H1 (cell line): ENCODE measurements around the gene MRGPRE. TPM values are rescaled to one million over a fixed set of nuclear protein-coding genes. Genes with fewer than 3 reads are reported as not detected.
A peak's percentile ranks its signal among the peaks of the same experiment; 100 is the strongest.

Experiments
- CTCF ChIA-PET: fragments of 300-600 bp; sonication (Branson Sonifier 250); formaldehyde crosslinking; loops from one replicate; lab custom pipeline; 2021; ENCODE audit not compliant: partially characterized antibody; lab: Charles Lee
- POLR2A ChIA-PET: fragments of 300-600 bp; sonication (Branson Sonifier 250); formaldehyde crosslinking; loops from one replicate; lab custom pipeline; 2021; ENCODE audit warnings: inconsistent platforms; ENCODE audit not compliant: partially characterized antibody; lab: Charles Lee
- DNase-seq, 2 experiments: peaks; one replicate each; pipeline versions ENCODE4 v3.0.0 to v3.0.0-alpha.2; 2010 to 2022; ENCODE audit warnings: low spot score in 2 of 2, low read depth in 1 of 2, mixed read lengths in 1 of 2
- FAIRE-seq: peaks from 2 replicates; lab custom pipeline; 2011; peaks lifted over from hg19 to GRCh38; lab: Jason Lieb, UNC
- H2AFZ ChIP-seq: 2 replicates; pipeline ENCODE4 v1.8.1; 2012; ENCODE audit warnings: low read length, inconsistent platforms
- H2AK5ac ChIP-seq: 2 replicates; pipeline ENCODE4 v1.6.1; 2013; ENCODE audit warnings: low read depth, low read length
- H2BK120ac ChIP-seq: replicated peaks from 2 replicates; pipeline ENCODE3; 2013; ENCODE audit warnings: low read depth, low read length, inconsistent platforms
- H2BK12ac ChIP-seq: 2 replicates; pipeline ENCODE4 v1.6.1; 2013; ENCODE audit warnings: low read depth, low read length
- H2BK15ac ChIP-seq: 2 replicates; pipeline ENCODE4 v1.6.1; 2013; ENCODE audit warnings: low read length
- H2BK20ac ChIP-seq: 2 replicates; pipeline ENCODE4 v1.6.1; 2013; ENCODE audit warnings: low read length
- H2BK5ac ChIP-seq: 2 replicates; pipeline ENCODE4 v1.6.1; 2013; ENCODE audit warnings: low read depth, low read length
- H3K14ac ChIP-seq: 2 replicates; pipeline ENCODE4 v1.6.1; 2013; ENCODE audit warnings: inconsistent platforms; ENCODE audit not compliant: insufficient read length
- H3K18ac ChIP-seq: 2 replicates; pipeline ENCODE4 v1.6.1; 2013; ENCODE audit warnings: low read length; ENCODE audit errors: extremely low read depth
- H3K23ac ChIP-seq: 2 replicates; pipeline ENCODE4 v1.6.1; 2013; ENCODE audit warnings: inconsistent platforms; ENCODE audit not compliant: insufficient read length
- H3K23me2 ChIP-seq: 2 replicates; pipeline ENCODE4 v1.6.1; 2013; ENCODE audit warnings: low read depth, low read length
- H3K27ac ChIP-seq: 2 replicates; pipeline ENCODE4 v1.6.1; 2011; ENCODE audit warnings: low read depth, low read length, inconsistent platforms
- H3K27me3 ChIP-seq, 4 experiments: replicated peaks in 1 of 4; 1 replicate in 1 of 4; 2 replicates in 3 of 4; pipeline versions ENCODE4 v1.6.1 to v1.8.1; 2011 to 2013; ENCODE audit warnings: low read length in 3 of 4, mild to moderate bottlenecking in 3 of 4, inconsistent platforms in 2 of 4, mixed read lengths in 2 of 4, moderate library complexity in 1 of 4; ENCODE audit not compliant: control insufficient read depth in 3 of 4, insufficient read depth in 3 of 4; ENCODE audit errors: extremely low read depth in 1 of 4
- H3K36me3 ChIP-seq, 4 experiments: 2 replicates each; pipeline versions ENCODE4 v1.6.1 to v1.8.1; 2011 to 2013; ENCODE audit warnings: mild to moderate bottlenecking in 4 of 4, low read length in 3 of 4, moderate library complexity in 2 of 4, control low read depth in 1 of 4, inconsistent platforms in 1 of 4; ENCODE audit not compliant: insufficient read depth in 4 of 4, control insufficient read depth in 2 of 4
- H3K4ac ChIP-seq: replicated peaks from 2 replicates; pipeline ENCODE3; 2013; ENCODE audit warnings: low read length, low read depth, mixed read lengths, inconsistent platforms; ENCODE audit not compliant: insufficient read length
- H3K4me1 ChIP-seq, 4 experiments: replicated peaks in 1 of 4; 1 replicate in 1 of 4; 2 replicates in 3 of 4; pipeline versions ENCODE4 v1.6.1 to v1.8.1; 2011 to 2013; ENCODE audit warnings: low read length in 3 of 4, inconsistent platforms in 2 of 4, mixed read lengths in 1 of 4; ENCODE audit not compliant: insufficient read depth in 4 of 4, control insufficient read depth in 3 of 4
- H3K4me2 ChIP-seq, 2 experiments: 2 replicates each; pipeline versions ENCODE4 v1.6.1 to v1.8.1; 2011 to 2013; ENCODE audit warnings: low read depth in 2 of 2, low read length in 2 of 2, control low read depth in 1 of 2, inconsistent platforms in 1 of 2, mild to moderate bottlenecking in 1 of 2; ENCODE audit not compliant: insufficient read depth in 1 of 2
- H3K4me3 ChIP-seq, 4 experiments: fragments of 200-600, 300-600 bp in 1 of 4; sonication (generic), shearing (Covaris generic), sonication (Bioruptor Twin) in 1 of 4; 2 replicates each; pipeline versions ENCODE4 v1.5.1 to v1.8.1; 2011 to 2016; ENCODE audit warnings: low read length in 4 of 4, low read depth in 3 of 4, control low read depth in 2 of 4, inconsistent platforms in 2 of 4, mild to moderate bottlenecking in 2 of 4, mixed read lengths in 1 of 4, moderate library complexity in 1 of 4; ENCODE audit not compliant: insufficient read depth in 2 of 4; ENCODE audit errors: extremely low read depth in 1 of 4
- H3K56ac ChIP-seq: replicated peaks from 2 replicates; pipeline ENCODE3; 2013; ENCODE audit warnings: low read depth, mild to moderate bottlenecking, mixed read lengths, low read length, inconsistent platforms; ENCODE audit not compliant: insufficient read length
- H3K79me1 ChIP-seq: 2 replicates; pipeline ENCODE4 v1.6.1; 2013; ENCODE audit warnings: low read depth, low read length, control low read depth
- H3K79me2 ChIP-seq, 2 experiments: 2 replicates each; pipeline versions ENCODE4 v1.6.1 to v1.8.1; 2012 to 2013; ENCODE audit warnings: low read length in 2 of 2, mild to moderate bottlenecking in 2 of 2, inconsistent platforms in 1 of 2; ENCODE audit not compliant: insufficient read depth in 2 of 2, control insufficient read depth in 1 of 2
- H3K9ac ChIP-seq, 4 experiments: replicated peaks in 1 of 4; 1 replicate in 1 of 4; 2 replicates in 3 of 4; pipeline versions ENCODE4 v1.6.1 to v1.8.1; 2011 to 2013; ENCODE audit warnings: low read depth in 3 of 4, low read length in 3 of 4, control low read depth in 2 of 4, mild to moderate bottlenecking in 2 of 4, moderate library complexity in 2 of 4, inconsistent platforms in 1 of 4; ENCODE audit errors: extremely low read depth in 1 of 4
- H3K9me3 ChIP-seq, 2 experiments: 2 replicates each; pipeline versions ENCODE4 v1.6.1 to v1.8.1; 2012 to 2013; ENCODE audit warnings: mild to moderate bottlenecking in 2 of 2, moderate library complexity in 2 of 2, control low read depth in 1 of 2, inconsistent platforms in 1 of 2, low read depth in 1 of 2, low read length in 1 of 2, mixed read lengths in 1 of 2; ENCODE audit not compliant: insufficient read depth in 2 of 2
- H4K20me1 ChIP-seq, 2 experiments: replicated peaks in 1 of 2; 2 replicates each; pipeline versions ENCODE3 to v1.8.1; 2011 to 2013; ENCODE audit warnings: inconsistent platforms in 2 of 2, low read length in 2 of 2, mild to moderate bottlenecking in 1 of 2; ENCODE audit not compliant: insufficient read depth in 2 of 2, control insufficient read depth in 1 of 2
- H4K5ac ChIP-seq: 2 replicates; pipeline ENCODE4 v1.6.1; 2013; ENCODE audit warnings: low read length, low read depth, mixed read lengths, inconsistent platforms; ENCODE audit not compliant: insufficient read length
- H4K8ac ChIP-seq: 2 replicates; pipeline ENCODE4 v1.8.0; 2013; ENCODE audit warnings: mild to moderate bottlenecking, moderate library complexity, low read length, inconsistent platforms; ENCODE audit not compliant: insufficient read depth; ENCODE audit errors: extremely low read depth
- H4K91ac ChIP-seq: replicated peaks from 2 replicates; pipeline ENCODE3; 2013; ENCODE audit warnings: low read length, mixed read lengths, inconsistent platforms; ENCODE audit not compliant: insufficient read length
- KDM1A ChIP-seq: fragments of 200-600, 300-600 bp; sonication (generic); IDR thresholded peaks from 2 replicates; pipeline ENCODE4 v1.7.1; 2016; ENCODE audit warnings: mild to moderate bottlenecking, low read length, borderline replicate concordance
- MAX ChIP-seq: IDR thresholded peaks from 2 replicates; pipeline ENCODE4 v1.6.1; 2012; ENCODE audit warnings: inconsistent platforms
- NANOG ChIP-seq: IDR thresholded peaks from 2 replicates; pipeline ENCODE4 v1.6.1; 2011; ENCODE audit warnings: low read length, low read depth, mild to moderate bottlenecking, inconsistent platforms; ENCODE audit not compliant: insufficient read depth, poor library complexity, severe bottlenecking
- SP4 ChIP-seq: IDR thresholded peaks from 2 replicates; pipeline ENCODE4 v1.6.1; 2012; ENCODE audit warnings: low read length, inconsistent platforms
- YY1 ChIP-seq: IDR thresholded peaks from 2 replicates; pipeline ENCODE4 v1.6.1; 2011; ENCODE audit warnings: low read depth, mild to moderate bottlenecking, low read length
- WGBS, 2 experiments: shearing (Covaris generic) in 1 of 2; methylation state at CpG; one replicate each; pipeline versions ENCODE4 v1.1.6 to v1.1.7; 2013 to 2015; ENCODE audit warnings: low lambda C conversion rate in 2 of 2, mixed read lengths in 2 of 2, inconsistent platforms in 1 of 2, low coverage in 1 of 2, missing lambda C conversion rate in 1 of 2; ENCODE audit not compliant: insufficient replicate concordance in 2 of 2, insufficient coverage in 1 of 2, insufficient read length in 1 of 2; ENCODE audit errors: extremely low coverage in 1 of 2, missing lambda C conversion rate in 1 of 2; 5-methylcytosine and 5-hydroxymethylcytosine counted together
- polyA plus RNA-seq, 7 experiments: library from polyadenylated mRNA; depleted of rRNA in 3 of 7; stranded (reverse) in 5 of 7; unstranded in 2 of 7; fragments of >200 nt in 5 of 7; fragments of 200-250 nt in 2 of 7; gene quantifications; 1 replicate in 5 of 7; 2 replicates in 1 of 7; 4 replicates in 1 of 7; pipeline versions ENCODE4 v1.2.1 to v1.2.3, GENCODE V29; 2011 to 2013; ENCODE audit warnings: missing spikeins in 2 of 7, mixed read lengths in 2 of 7
- total RNA-seq: library from RNA; stranded (reverse); fragmentation: NEBNext Ultra II Directional; extraction: Animal tissue kit (Norgen Biotek cat#: 25700); gene quantifications from 2 replicates; pipeline ENCODE4 v1.2.1, GENCODE V29; 2021

MRGPRE gene
- total and polyA plus RNA-seq, 2 of the 8 experiments (the other 6 are each of a cell fraction or from before 2014, with no cell fraction given), result not detected

GRCh38 chr11:3182462-3182852 is 49.8 kb downstream of the MRGPRE start:
- H3K4me2 ChIP-seq, result no peak overlapping the region
- 96% methylated on average over 4 of the region's 4 CpGs; no CpG with 5 or more reads in 1 of the 2 experiments for WGBS, 2 experiments
- H3K27ac ChIP-seq, result no peak overlapping the region
- no peak overlapping the region for H3K18ac ChIP-seq
- H3K23me2 ChIP-seq, result no peaks in the 10 kb centered on the region
- H3K14ac ChIP-seq, result no peak overlapping the region
- no peak overlapping the region for H3K9ac ChIP-seq
- no peak for TF ChIP-seq YY1
- TF ChIP-seq KDM1A, result no peak
- no peak for TF ChIP-seq MAX
- no peak for TF ChIP-seq NANOG
- no peak for TF ChIP-seq SP4
- H2AFZ ChIP-seq, result no peak overlapping the region
- no peak overlapping the region for H2BK12ac ChIP-seq
- no peak overlapping the region for H2AK5ac ChIP-seq
- no peak overlapping the region for H2BK120ac ChIP-seq
- H2BK5ac ChIP-seq, result no peak overlapping the region
- no peak for DNase-seq
- H3K9me3 ChIP-seq, result 0 out of 4 replicates have a peak, but pooled peaks cover 0 to 2% of the 10 kb centered on the region in 2 experiments
- no peaks in the 10 kb centered on the region for H3K27me3 ChIP-seq
- H4K8ac ChIP-seq, result no peak overlapping the region
- no peaks in the 10 kb centered on the region for H3K79me1 ChIP-seq
- no peaks in the 10 kb centered on the region for H4K20me1 ChIP-seq
- peak overlapping the region; percentile 32 for H4K91ac ChIP-seq
- no peak overlapping the region for H2BK15ac ChIP-seq
- no peaks in the 10 kb centered on the region for H3K79me2 ChIP-seq
- FAIRE-seq, result no peak
- H3K4ac ChIP-seq, result no peak overlapping the region
- H3K56ac ChIP-seq, result no peak overlapping the region
- H3K4me1 ChIP-seq, result no peaks in the 10 kb centered on the region; a peak in 1 of 7 replicates
- H3K4me3 ChIP-seq, result no peak overlapping the region
- H3K36me3 ChIP-seq, result no peaks in the 10 kb centered on the region
- H2BK20ac ChIP-seq, result no peak overlapping the region
- ChIA-PET CTCF (interaction anchor here (0.7 to 3.9 kb wide), 4 partner anchors 12 to 36 kb away, joined by 3 to 14 read pairs (median 3); no protein-coding TSS in a partner anchor), POLR2A (no interaction called here)
- H4K5ac ChIP-seq, result no peak overlapping the region
- no peak overlapping the region for H3K23ac ChIP-seq
